ENCODE measurements around the gene TUBB1. TPM values are rescaled to one million over a fixed set of nuclear protein-coding genes. Genes with fewer than 3 reads are reported as not detected.

The TUBB1 gene
- total and polyA plus RNA-seq, 7 experiments from 2014 or later, result 0.14 to 9.5 (median 0.60) TPM; not detected in 3

- Histone ChIP-seq H3K36me3 (ENCODE audit: control insufficient read depth in 2 of 3, insufficient read depth in 3 of 3, low read length in 3 of 3) (peaks cover 0 to 39% (median 9%) of the 10 kb centered on the region in 3 experiments), H3K4me3 (ENCODE audit: low read length) (no peak overlapping the region), H3K9me3 (ENCODE audit: control insufficient read depth in 2 of 3, low read length in 3 of 3) (no peaks in the 10 kb centered on the region), H3K4me1 (ENCODE audit: control insufficient read depth in 2 of 2, insufficient read depth in 2 of 2, low read length in 2 of 2) (no peaks in the 10 kb centered on the region), H3K27ac (ENCODE audit: low read depth, low read length) (no peak overlapping the region), H3K27me3 (ENCODE audit: control insufficient read depth in 2 of 2, insufficient read depth in 2 of 2, low read length in 2 of 2) (no peaks in the 10 kb centered on the region)
- CTCF ChIA-PET, result no interaction called here
- Mint-ChIP-seq H3K36me3 (peaks cover 9 to 39% (median 22%) of the 10 kb centered on the region in 5 donors), H3K27ac (peak overlapping the region in 1 of 9 donors; percentile 57), H3K9me3 (no peaks in the 10 kb centered on the region), H3K4me1 (peaks cover 5 to 17% (median 9%) of the 10 kb centered on the region in 7 donors), H3K27me3 (no peaks in the 10 kb centered on the region), H3K4me3 (no peak overlapping the region)
- POLR2A ChIA-PET, result interaction anchor here (0.7 kb wide), 1 partner anchor 422 kb away, joined by 3 read pairs; no protein-coding TSS in a partner anchor
- intact Hi-C loops (cut with micrococcal nuclease), result no loop called here
- ATAC-seq (no peak), DNase-seq (no peak)
Measured at GRCh38 chr20:58998656-58999055, 20.6 kb upstream of the TUBB1 start.

DNA sequence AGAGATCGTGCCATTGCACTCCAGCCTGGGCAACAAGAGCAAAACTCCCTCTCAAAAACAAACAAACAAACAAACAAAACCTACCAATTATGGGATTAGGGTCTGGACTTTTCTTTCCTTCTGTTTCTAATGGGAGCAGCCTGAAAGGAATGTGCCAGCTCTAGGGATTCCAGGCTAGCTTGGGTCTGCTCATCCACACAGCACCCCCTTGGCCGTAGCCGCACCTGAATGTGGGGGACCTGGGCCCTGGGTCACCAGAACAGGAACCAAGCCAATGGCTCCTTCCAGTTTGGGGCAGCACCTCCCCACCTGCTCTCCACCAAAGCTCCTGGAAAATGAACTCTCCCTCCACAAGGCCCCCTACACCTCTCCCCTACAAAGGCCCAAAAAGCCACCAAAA, 18.9 kb upstream of the TUBB1 start:
- Histone ChIP-seq H3K9me3 (ENCODE audit: control insufficient read depth in 2 of 3, low read length in 3 of 3) (no peaks in the 10 kb centered on the region), H3K4me1 (ENCODE audit: control insufficient read depth in 2 of 2, insufficient read depth in 2 of 2, low read length in 2 of 2) (peaks cover 8 to 10% of the 10 kb centered on the region in 2 donors), H3K27me3 (ENCODE audit: control insufficient read depth in 2 of 2, insufficient read depth in 2 of 2, low read length in 2 of 2) (no peaks in the 10 kb centered on the region), H3K36me3 (ENCODE audit: control insufficient read depth in 2 of 3, insufficient read depth in 3 of 3, low read length in 3 of 3) (peaks cover 0 to 24% (median 6%) of the 10 kb centered on the region in 3 experiments), H3K4me3 (ENCODE audit: low read length) (no peak overlapping the region), H3K27ac (ENCODE audit: low read depth, low read length) (no peak overlapping the region)
- H3K27me3 Mint-ChIP-seq, result no peaks in the 10 kb centered on the region
- peaks cover 21 to 31% (median 26%) of the 10 kb centered on the region in 7 donors for H3K4me1 Mint-ChIP-seq
- peak overlapping the region in 2 of 9 donors; percentile 19 to 34 for H3K27ac Mint-ChIP-seq
- ChIA-PET POLR2A (interaction anchor here (0.6 to 1.3 kb wide), 2 partner anchors 31 to 175 kb away, joined by 4 read pairs; partner anchors contain the start of gene ATP5F1E), CTCF (no interaction called here)
- ATAC-seq (no peak), DNase-seq (no peak)
- no peaks in the 10 kb centered on the region for H3K9me3 Mint-ChIP-seq
- intact Hi-C loops (cut with micrococcal nuclease), result no loop called here
- H3K36me3 Mint-ChIP-seq, result peaks cover 9 to 26% (median 22%) of the 10 kb centered on the region in 5 donors
- no peak overlapping the region for H3K4me3 Mint-ChIP-seq

- ATAC-seq (no peak), DNase-seq (no peak)
- POLR2A ChIA-PET, result interaction anchor here (1.3 kb wide), 1 partner anchor 31 kb away, joined by 4 read pairs; the partner anchor contains the start of gene ATP5F1E
- Histone ChIP-seq H3K27me3 (ENCODE audit: control insufficient read depth in 2 of 2, insufficient read depth in 2 of 2, low read length in 2 of 2) (no peaks in the 10 kb centered on the region), H3K9me3 (ENCODE audit: control insufficient read depth in 2 of 3, low read length in 3 of 3) (no peaks in the 10 kb centered on the region), H3K27ac (ENCODE audit: low read depth, low read length) (no peak overlapping the region), H3K36me3 (ENCODE audit: control insufficient read depth in 2 of 3, insufficient read depth in 3 of 3, low read length in 3 of 3) (peaks cover 0 to 17% (median 6%) of the 10 kb centered on the region in 3 experiments), H3K4me1 (ENCODE audit: control insufficient read depth in 2 of 2, insufficient read depth in 2 of 2, low read length in 2 of 2) (peaks cover 16 to 17% of the 10 kb centered on the region in 2 donors), H3K4me3 (ENCODE audit: low read length) (no peak overlapping the region)
- intact Hi-C loops (cut with micrococcal nuclease), result no loop called here
- Mint-ChIP-seq H3K27me3 (no peaks in the 10 kb centered on the region), H3K4me1 (peaks cover 26 to 36% (median 29%) of the 10 kb centered on the region in 7 donors), H3K27ac (no peak overlapping the region), H3K4me3 (no peak overlapping the region), H3K36me3 (peaks cover 2 to 21% (median 16%) of the 10 kb centered on the region in 5 donors), H3K9me3 (no peaks in the 10 kb centered on the region)
- CTCF ChIA-PET, result no interaction called here
Measured at GRCh38 chr20:59001068-59001448, 18.2 kb upstream of the TUBB1 start.

DNA sequence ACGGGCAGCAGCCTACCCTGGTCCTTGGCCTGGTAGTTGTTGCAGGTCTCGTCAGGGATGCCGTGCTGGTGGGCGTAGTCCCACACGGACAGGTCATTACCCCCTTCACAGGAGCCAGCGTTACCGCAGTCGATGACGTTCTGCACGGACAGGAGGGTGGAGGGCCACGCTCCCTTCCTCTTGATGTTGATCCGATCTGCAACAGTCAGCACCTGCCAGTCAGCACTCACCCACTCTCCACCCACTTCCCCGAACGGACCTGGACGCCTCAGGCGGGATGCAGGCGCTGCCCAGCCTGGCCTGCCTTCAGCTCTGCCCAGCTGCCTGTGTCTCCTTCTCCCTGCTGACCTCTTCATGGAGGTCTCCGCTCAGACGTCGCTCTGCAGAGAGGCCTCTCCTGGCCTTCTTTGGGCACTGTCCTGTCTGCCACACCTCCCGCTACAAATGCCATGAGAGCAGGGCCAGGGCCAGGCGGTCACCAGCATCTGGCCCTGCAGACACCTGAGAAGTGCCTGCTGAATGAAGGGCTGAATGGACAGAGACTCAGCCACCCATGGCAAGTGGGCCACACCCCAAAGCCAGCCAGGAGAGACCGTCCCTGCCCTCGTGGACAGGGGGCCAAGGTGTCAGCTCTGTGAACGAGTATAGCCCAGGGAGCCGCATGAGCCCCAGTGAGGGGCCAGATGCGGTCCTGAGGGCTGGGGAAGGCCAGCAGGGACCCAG, 17.6 kb upstream of the TUBB1 start:
- CTCF ChIA-PET, result no interaction called here
- H3K27me3 Mint-ChIP-seq, result no peaks in the 10 kb centered on the region
- POLR2A ChIA-PET, result no interaction called here
- H3K4me1 Mint-ChIP-seq, result peaks cover 26 to 39% (median 33%) of the 10 kb centered on the region in 7 donors
- no peaks in the 10 kb centered on the region for H3K27me3 ChIP-seq (ENCODE audit: control insufficient read depth in 2 of 2, insufficient read depth in 2 of 2, low read length in 2 of 2)
- ATAC-seq (no peak), DNase-seq (no peak)
- intact Hi-C loops (cut with micrococcal nuclease), result no loop called here
- H3K36me3 ChIP-seq (ENCODE audit: control insufficient read depth in 2 of 3, insufficient read depth in 3 of 3, low read length in 3 of 3), result peaks cover 0 to 11% (median 1%) of the 10 kb centered on the region in 3 experiments
- peaks cover 20 to 23% of the 10 kb centered on the region in 2 donors for H3K4me1 ChIP-seq (ENCODE audit: control insufficient read depth in 2 of 2, insufficient read depth in 2 of 2, low read length in 2 of 2)
- H3K36me3 Mint-ChIP-seq, result peaks cover 0 to 21% (median 13%) of the 10 kb centered on the region in 5 donors
- no peak overlapping the region for H3K4me3 ChIP-seq (ENCODE audit: low read length)
- no peaks in the 10 kb centered on the region for H3K9me3 ChIP-seq (ENCODE audit: control insufficient read depth in 2 of 3, low read length in 3 of 3)
- H3K9me3 Mint-ChIP-seq, result no peaks in the 10 kb centered on the region
- peak overlapping the region in 2 of 9 donors; percentile 21 to 41 for H3K27ac Mint-ChIP-seq
- no peak overlapping the region for H3K4me3 Mint-ChIP-seq
- no peak overlapping the region for H3K27ac ChIP-seq (ENCODE audit: low read depth, low read length)

DNA sequence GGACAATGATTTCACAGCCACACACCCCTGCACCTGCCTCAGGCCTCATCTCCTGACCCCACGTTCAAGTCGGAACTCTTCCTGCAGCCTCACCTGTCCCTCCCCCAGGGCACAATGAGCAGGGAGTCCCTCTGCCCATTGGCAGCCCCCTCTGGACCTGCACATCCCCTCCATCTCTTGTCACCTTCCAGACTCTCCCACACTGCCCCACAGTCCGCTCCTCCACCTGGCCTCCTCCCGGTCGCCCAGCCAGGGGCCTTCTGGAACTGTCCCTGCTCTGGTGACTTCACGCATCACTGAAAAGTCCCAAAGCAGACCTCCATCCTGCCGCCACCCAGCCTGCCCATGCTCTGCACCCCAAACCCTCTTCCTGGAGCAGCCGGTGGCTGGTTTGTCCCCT, 16.8 kb upstream of the TUBB1 start:
- Mint-ChIP-seq H3K27me3 (no peaks in the 10 kb centered on the region), H3K4me1 (peaks cover 26 to 39% (median 33%) of the 10 kb centered on the region in 7 donors), H3K9me3 (no peaks in the 10 kb centered on the region), H3K36me3 (peaks cover 0 to 18% (median 6%) of the 10 kb centered on the region in 5 donors), H3K4me3 (no peak overlapping the region), H3K27ac (peak overlapping the region in 4 of 9 donors; percentile 33 to 67 (median 46))
- no peak overlapping the region for H3K4me3 ChIP-seq (ENCODE audit: low read length)
- ATAC-seq (no peak), DNase-seq (no peak)
- H3K27me3 ChIP-seq (ENCODE audit: control insufficient read depth in 2 of 2, insufficient read depth in 2 of 2, low read length in 2 of 2), result no peaks in the 10 kb centered on the region
- ChIA-PET POLR2A (no interaction called here), CTCF (no interaction called here)
- H3K9me3 ChIP-seq (ENCODE audit: control insufficient read depth in 2 of 3, low read length in 3 of 3), result no peaks in the 10 kb centered on the region
- intact Hi-C loops (cut with micrococcal nuclease), result no loop called here
- H3K36me3 ChIP-seq (ENCODE audit: control insufficient read depth in 2 of 3, insufficient read depth in 3 of 3, low read length in 3 of 3), result peaks cover 0 to 5% (median 0%) of the 10 kb centered on the region in 3 experiments
- H3K27ac ChIP-seq (ENCODE audit: low read depth, low read length), result no peak overlapping the region
- peaks cover 20 to 23% of the 10 kb centered on the region in 2 donors for H3K4me1 ChIP-seq (ENCODE audit: control insufficient read depth in 2 of 2, insufficient read depth in 2 of 2, low read length in 2 of 2)

GRCh38 chr20:59002874-59003399, 16.3 kb upstream of the TUBB1 start:
- H3K36me3 Mint-ChIP-seq, result peaks cover 0 to 15% (median under 1%) of the 10 kb centered on the region in 5 donors
- no peaks in the 10 kb centered on the region for H3K9me3 ChIP-seq (ENCODE audit: control insufficient read depth in 2 of 3, low read length in 3 of 3)
- peaks cover 20 to 23% of the 10 kb centered on the region in 2 donors for H3K4me1 ChIP-seq (ENCODE audit: control insufficient read depth in 2 of 2, insufficient read depth in 2 of 2, low read length in 2 of 2)
- DNase-seq (no peak), ATAC-seq (no peak)
- no peaks in the 10 kb centered on the region for H3K9me3 Mint-ChIP-seq
- intact Hi-C loops (cut with micrococcal nuclease), result no loop called here
- peak overlapping the region in 3 of 10 donors; percentile 29 to 75 (median 45) for H3K4me3 Mint-ChIP-seq
- POLR2A ChIA-PET, result no interaction called here
- no peaks in the 10 kb centered on the region for H3K27me3 Mint-ChIP-seq
- H3K4me3 ChIP-seq (ENCODE audit: low read length), result no peak overlapping the region
- no peak overlapping the region for H3K27ac ChIP-seq (ENCODE audit: low read depth, low read length)
- CTCF ChIA-PET, result no interaction called here
- H3K27ac Mint-ChIP-seq, result peak overlapping the region in 4 of 9 donors; percentile 67 to 88 (median 70)
- no peaks in the 10 kb centered on the region for H3K27me3 ChIP-seq (ENCODE audit: control insufficient read depth in 2 of 2, insufficient read depth in 2 of 2, low read length in 2 of 2)
- H3K4me1 Mint-ChIP-seq, result peaks cover 26 to 39% (median 33%) of the 10 kb centered on the region in 7 donors
- no peaks in the 10 kb centered on the region for H3K36me3 ChIP-seq (ENCODE audit: control insufficient read depth in 2 of 3, insufficient read depth in 3 of 3, low read length in 3 of 3)
